ENCODE data around the gene TLK2. TPM values are rescaled to one million over a fixed set of nuclear protein-coding genes. Genes with fewer than 3 reads are reported as not detected.

Gene TLK2
- total RNA-seq, 1 donor from 2014 or later, result 27.4 TPM

- no peak overlapping the region for H3K4me3 ChIP-seq (ENCODE audit: low read depth, low read length)
- no peak for DNase-seq (ENCODE audit: low read depth)
- TF ChIP-seq CTCF (conservative IDR thresholded peaks at IDR 0.05; ENCODE audit: low read depth, low read length), result no peak
These were observed 146.7 kb downstream of the TLK2 start for GRCh38 chr17:62625184-62625869.

- no peak for TF ChIP-seq CTCF (conservative IDR thresholded peaks at IDR 0.05; ENCODE audit: low read depth, low read length)
- H3K4me3 ChIP-seq (ENCODE audit: low read depth, low read length), result no peak overlapping the region
- no peak for DNase-seq (ENCODE audit: low read depth)
These were observed 147.2 kb downstream of the TLK2 start for GRCh38 chr17:62625870-62626200.

GRCh38 chr17:62626719-62627218, 148.1 kb downstream of the TLK2 start:
- no peak for TF ChIP-seq CTCF (conservative IDR thresholded peaks at IDR 0.05; ENCODE audit: low read depth, low read length)
- H3K4me3 ChIP-seq (ENCODE audit: low read depth, low read length), result peak overlapping the region; percentile 68

GRCh38 chr17:62627219-62627903, 148.7 kb downstream of the TLK2 start, which contains the start of gene MRC2:
TSS of gene MRC2 (plus strand) at chr17:62627670. CDS start at chr17:62627803, 133 bp downstream.
- DNase-seq (ENCODE audit: low read depth), result no peak
- no peak for TF ChIP-seq CTCF (conservative IDR thresholded peaks at IDR 0.05; ENCODE audit: low read depth, low read length)
- H3K4me3 ChIP-seq (ENCODE audit: low read depth, low read length), result peak within 1 kb of the TSS; percentile 68

More at GRCh38 chr17:62626719-62627218, 148.1 kb downstream of the TLK2 start:
- no peak for DNase-seq (ENCODE audit: low read depth)

GRCh38 chr17:62627904-62628633, 149.4 kb downstream of the TLK2 start:
- DNase-seq (ENCODE audit: low read depth), result no peak
- peak overlapping the region; percentile 68 for H3K4me3 ChIP-seq (ENCODE audit: low read depth, low read length)
- TF ChIP-seq CTCF (conservative IDR thresholded peaks at IDR 0.05; ENCODE audit: low read depth, low read length), result no peak

GRCh38 chr17:62628831-62629555, 150.4 kb downstream of the TLK2 start:
- peak overlapping the region; percentile 68 for H3K4me3 ChIP-seq (ENCODE audit: low read depth, low read length)
- TF ChIP-seq CTCF (conservative IDR thresholded peaks at IDR 0.05; ENCODE audit: low read depth, low read length), result no peak
- DNase-seq (ENCODE audit: low read depth), result no peak

Measured in epithelial cell of proximal tubule (primary cell).